Fibroblast of mammary gland (primary cell): ENCODE data around the gene RCBTB1.

Source experiments
- DNase-seq: peaks from one replicate; pipeline ENCODE4 v3.0.0-alpha.2; 2010; ENCODE audit warnings: low read depth
- H3K4me3 ChIP-seq: 2 replicates; pipeline ENCODE4 v1.5.1; 2011; ENCODE audit warnings: low read depth, mild to moderate bottlenecking, low read length, moderate library complexity; ENCODE audit not compliant: control insufficient read depth
- CTCF ChIP-seq: conservative IDR thresholded peaks from 2 replicates; pipeline ENCODE4 v1.5.1; 2011; ENCODE audit warnings: low read depth, low read length, inconsistent platforms; ENCODE audit not compliant: control insufficient read depth, insufficient read depth

RCBTB1 gene

DNA sequence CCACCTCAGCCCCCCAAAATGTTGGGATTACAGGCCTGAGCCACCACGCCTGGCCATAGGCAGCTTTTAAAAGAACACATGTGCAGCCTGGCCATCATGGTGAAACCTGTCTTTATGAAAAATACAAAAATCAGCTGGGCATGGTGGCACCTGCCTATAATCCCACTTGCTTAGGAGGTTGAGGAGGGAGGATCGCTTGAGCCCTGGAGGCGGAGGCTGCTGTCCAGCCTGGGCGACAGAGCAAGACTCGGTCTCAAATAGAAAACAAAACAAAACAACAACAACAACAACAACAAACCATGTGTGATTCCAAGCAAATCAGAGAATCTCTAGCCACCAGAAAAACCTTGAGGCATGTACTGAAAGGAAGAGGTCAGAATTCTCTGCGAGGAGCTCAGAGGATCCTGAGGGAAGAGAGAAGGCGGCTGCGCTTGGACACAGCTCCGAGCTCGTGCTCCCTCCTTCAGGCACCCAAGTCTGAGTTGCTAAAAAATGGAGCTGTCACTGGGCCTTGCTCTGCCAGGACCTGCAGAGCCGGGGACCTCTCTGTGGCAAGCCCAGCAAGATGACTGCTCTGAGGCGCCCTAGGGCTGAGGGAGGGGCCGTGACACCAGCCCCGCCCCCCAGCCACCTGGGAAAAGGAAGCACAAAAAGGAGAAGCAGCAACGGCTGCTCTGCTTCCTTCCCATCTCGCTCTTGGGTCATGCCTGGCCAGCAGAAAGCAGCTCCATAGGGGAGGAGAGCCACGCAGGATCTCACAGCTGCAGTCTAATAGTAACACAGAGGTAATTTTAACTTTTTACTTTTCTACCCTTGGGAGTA is 42.7 kb upstream of the RCBTB1 start, which contains the start of gene ARL11:
ARL11 (plus strand) TSS at position 677 of the 822 bp plus-strand sequence. CDS start 1,941 bp downstream, outside the sequence.
- no peak within 1 kb of the TSS for H3K4me3 ChIP-seq
- no peak for DNase-seq
- TF ChIP-seq CTCF, result no peak

- H3K4me3 ChIP-seq, result no peak overlapping the region
- DNase-seq, result peak; percentile 28
Measured at GRCh38 chr13:49625392-49626079, 40.2 kb upstream of the RCBTB1 start.

DNA sequence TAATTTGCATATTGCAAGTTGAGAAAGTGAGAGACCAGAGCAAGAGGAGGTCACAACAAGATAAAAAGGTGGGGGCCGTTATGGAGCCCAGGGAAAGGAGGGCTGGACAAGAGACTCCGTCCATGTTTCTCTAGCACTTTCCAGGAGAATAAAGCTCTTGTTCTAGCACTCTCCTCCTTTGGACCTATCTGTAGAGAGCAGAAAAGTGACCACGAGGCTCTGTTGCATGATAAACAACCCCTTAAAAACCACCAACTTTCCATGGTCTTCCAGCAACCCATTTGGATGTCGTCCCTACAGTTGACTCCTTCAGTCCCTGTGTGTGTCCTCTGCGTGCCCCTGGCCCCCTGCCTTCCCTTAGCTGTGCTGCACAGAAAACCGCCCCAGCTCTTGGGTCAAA is 38.9 kb upstream of the RCBTB1 start:
- DNase-seq, result no peak
- H3K4me3 ChIP-seq, result no peak overlapping the region
- no peak for TF ChIP-seq CTCF

More at GRCh38 chr13:49625392-49626079, 40.2 kb upstream of the RCBTB1 start:
- no peak for TF ChIP-seq CTCF

DNA sequence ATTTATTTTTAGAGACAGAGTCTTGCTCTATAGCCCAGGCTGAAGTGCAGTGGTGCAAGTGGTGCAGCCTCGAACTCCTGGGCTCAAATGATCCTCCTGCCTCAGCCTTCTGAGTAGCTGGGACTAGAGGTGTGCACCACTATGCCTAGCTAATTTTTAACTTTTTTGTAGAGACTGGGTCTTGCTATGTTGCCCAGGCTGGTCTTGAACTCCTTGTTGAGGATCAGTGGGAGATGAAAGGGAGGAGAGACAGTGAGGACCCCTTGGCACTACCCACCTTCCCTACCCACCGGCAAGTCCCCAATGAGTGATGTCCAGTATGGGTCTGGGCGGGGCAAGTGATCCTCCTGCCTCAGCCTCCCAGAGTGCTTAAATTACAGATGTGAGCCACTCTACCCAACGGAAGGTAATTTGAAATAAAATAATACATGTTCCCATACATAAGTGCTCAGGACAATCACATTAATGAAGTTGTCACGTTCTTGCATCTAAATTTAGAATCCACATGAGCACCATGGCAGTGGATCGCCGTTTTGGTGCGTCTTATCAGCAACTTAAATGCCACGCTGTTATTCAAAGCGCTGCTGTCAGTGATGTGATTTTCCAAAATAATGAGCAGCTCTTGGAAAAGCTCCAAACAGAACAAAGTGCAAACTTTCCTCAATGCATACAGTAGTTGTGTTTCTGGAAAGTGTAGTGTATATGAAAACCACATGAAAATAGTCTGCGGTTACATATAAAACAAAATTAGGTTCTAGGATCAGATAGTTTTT is 37.0 kb upstream of the RCBTB1 start:
- TF ChIP-seq CTCF, result no peak
- no peak for DNase-seq
- no peak overlapping the region for H3K4me3 ChIP-seq

DNA sequence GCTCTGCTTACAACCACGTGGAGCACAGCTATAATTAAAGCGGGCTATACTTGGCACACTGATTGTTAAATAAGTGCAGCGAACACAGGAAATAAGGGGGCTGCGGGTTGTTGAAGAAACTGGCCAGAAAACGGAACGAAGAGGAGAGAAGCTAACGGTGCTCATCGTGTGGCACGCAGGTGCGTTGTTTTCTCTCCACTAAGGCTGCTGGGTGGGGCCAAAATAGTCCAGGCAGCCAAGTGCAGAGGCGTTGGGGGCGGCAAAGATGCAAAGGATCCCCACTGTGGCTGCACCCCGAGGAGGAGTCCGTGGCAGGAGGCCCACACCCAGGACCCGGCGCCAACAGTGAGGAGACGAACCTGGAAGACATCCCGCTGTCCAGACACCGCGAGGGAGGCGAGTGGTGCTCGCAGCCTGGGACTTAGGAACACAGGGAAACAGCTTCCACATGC is 34.8 kb upstream of the RCBTB1 start:
- no peak for TF ChIP-seq CTCF
- H3K4me3 ChIP-seq, result peak overlapping the region; percentile 36
- no peak for DNase-seq

GRCh38 chr13:49616676-49617065 is 31.3 kb upstream of the RCBTB1 start:
- no peak for DNase-seq
- no peak for TF ChIP-seq CTCF
- no peak overlapping the region for H3K4me3 ChIP-seq
